Gastroesophageal sphincter (tissue), 3 donors: ENCODE data around the gene MCM3AP.

Source experiments
- EP300 ChIP-seq: sonication (generic); formaldehyde crosslinking; IDR thresholded peaks from one replicate; pipeline ENCODE4 v1.6.1; 2017; ENCODE audit warnings: antibody characterized with exemption, mild to moderate bottlenecking
- POLR2A ChIP-seq, 2 donors: fragments of 450-650 bp; IDR thresholded peaks; one replicate each; pipeline ENCODE4 v1.6.1; 2017; ENCODE audit warnings: antibody characterized with exemption in 2 of 2, mild to moderate bottlenecking in 2 of 2, moderate library complexity in 1 of 2
- POLR2AphosphoS5 ChIP-seq: sonication (generic); formaldehyde crosslinking; IDR thresholded peaks from one replicate; pipeline ENCODE4 v1.6.1; 2017; ENCODE audit warnings: antibody characterized with exemption
- TF ChIP-seq, protein P1 (sequence below), 4 experiments: fragments of 200-600 bp in 2 of 4; fragments of 450-650 bp in 2 of 4; sonication (generic) in 1 of 4; IDR thresholded peaks; one replicate each; pipeline ENCODE4 v1.5.1; 2017 to 2019; ENCODE audit warnings: antibody characterized with exemption in 4 of 4, mild to moderate bottlenecking in 2 of 4, moderate library complexity in 2 of 4

DNA sequence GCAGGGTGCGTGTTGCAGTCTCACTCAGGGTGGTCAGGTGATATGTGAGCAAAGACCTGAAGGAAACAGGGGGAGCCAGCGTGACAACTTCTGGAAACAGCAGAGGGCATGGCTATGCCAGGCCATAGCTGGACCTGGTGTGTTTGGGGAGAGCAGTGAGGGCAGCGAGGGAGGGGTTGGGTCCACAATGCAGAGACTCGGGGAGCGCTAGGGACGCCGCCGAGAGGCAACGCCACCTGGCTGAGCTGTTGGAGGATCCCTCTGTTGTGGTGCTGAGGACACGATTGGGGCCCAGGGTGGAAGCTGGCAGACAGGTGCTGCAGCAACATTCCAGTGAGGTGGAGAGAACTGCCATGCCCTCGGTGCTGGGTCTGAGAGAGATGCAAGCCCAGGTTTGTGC lies 30.2 kb downstream of the MCM3AP start:
- TF ChIP-seq POLR2A (IDR thresholded peaks at IDR 0.05) (no peak), EP300 (no peak), POLR2AphosphoS5 (no peak)
- TF ChIP-seq, protein P1, sequence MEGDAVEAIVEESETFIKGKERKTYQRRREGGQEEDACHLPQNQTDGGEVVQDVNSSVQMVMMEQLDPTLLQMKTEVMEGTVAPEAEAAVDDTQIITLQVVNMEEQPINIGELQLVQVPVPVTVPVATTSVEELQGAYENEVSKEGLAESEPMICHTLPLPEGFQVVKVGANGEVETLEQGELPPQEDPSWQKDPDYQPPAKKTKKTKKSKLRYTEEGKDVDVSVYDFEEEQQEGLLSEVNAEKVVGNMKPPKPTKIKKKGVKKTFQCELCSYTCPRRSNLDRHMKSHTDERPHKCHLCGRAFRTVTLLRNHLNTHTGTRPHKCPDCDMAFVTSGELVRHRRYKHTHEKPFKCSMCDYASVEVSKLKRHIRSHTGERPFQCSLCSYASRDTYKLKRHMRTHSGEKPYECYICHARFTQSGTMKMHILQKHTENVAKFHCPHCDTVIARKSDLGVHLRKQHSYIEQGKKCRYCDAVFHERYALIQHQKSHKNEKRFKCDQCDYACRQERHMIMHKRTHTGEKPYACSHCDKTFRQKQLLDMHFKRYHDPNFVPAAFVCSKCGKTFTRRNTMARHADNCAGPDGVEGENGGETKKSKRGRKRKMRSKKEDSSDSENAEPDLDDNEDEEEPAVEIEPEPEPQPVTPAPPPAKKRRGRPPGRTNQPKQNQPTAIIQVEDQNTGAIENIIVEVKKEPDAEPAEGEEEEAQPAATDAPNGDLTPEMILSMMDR (IDR thresholded peaks at IDR 0.05), result no peak
